Measurements from ENCODE around the gene TARS3. TPM values are rescaled to one million over a fixed set of nuclear protein-coding genes. Genes with fewer than 3 reads are reported as not detected.

TARS3 gene
- total RNA-seq, 1 donor = 8.7 TPM

DNA sequence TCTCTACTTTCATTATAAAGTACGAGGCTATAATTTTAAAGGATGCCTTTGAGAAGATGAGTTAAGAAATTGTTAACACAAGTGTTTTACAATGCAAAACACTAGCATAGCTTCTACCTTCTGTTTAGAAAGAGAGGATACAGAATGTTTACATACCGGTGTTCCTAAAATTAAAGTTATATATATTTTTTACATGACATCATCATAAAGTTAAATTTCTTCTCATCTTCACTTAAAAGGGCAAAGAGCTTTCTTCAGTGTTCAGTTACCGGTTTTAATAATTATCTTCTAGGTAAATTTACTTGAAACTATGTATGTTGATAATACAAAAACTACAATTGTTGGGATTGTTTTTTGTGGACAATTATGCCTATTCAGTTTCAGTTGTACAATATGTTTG, 39.4 kb downstream of the TARS3 start:
- H3K79me2 ChIP-seq (ENCODE audit: insufficient read depth, low read length) = no peaks in the 10 kb centered on the region
- H3K36me3 ChIP-seq (ENCODE audit: insufficient read depth, low read length) = peaks cover 4% of the 10 kb centered on the region
- no peak overlapping the region for H3K4me2 ChIP-seq (ENCODE audit: insufficient read depth, low read length)
- no peaks in the 10 kb centered on the region for H4K20me1 ChIP-seq (ENCODE audit: insufficient read depth, low read length)
- no peaks in the 10 kb centered on the region for H3K9me3 ChIP-seq (ENCODE audit: low read depth, low read length)
- peak overlapping the region; percentile 58 for H3K27ac ChIP-seq (ENCODE audit: low read depth, low read length)
- TF ChIP-seq, protein P1, sequence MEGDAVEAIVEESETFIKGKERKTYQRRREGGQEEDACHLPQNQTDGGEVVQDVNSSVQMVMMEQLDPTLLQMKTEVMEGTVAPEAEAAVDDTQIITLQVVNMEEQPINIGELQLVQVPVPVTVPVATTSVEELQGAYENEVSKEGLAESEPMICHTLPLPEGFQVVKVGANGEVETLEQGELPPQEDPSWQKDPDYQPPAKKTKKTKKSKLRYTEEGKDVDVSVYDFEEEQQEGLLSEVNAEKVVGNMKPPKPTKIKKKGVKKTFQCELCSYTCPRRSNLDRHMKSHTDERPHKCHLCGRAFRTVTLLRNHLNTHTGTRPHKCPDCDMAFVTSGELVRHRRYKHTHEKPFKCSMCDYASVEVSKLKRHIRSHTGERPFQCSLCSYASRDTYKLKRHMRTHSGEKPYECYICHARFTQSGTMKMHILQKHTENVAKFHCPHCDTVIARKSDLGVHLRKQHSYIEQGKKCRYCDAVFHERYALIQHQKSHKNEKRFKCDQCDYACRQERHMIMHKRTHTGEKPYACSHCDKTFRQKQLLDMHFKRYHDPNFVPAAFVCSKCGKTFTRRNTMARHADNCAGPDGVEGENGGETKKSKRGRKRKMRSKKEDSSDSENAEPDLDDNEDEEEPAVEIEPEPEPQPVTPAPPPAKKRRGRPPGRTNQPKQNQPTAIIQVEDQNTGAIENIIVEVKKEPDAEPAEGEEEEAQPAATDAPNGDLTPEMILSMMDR (IDR thresholded peaks at IDR 0.05; ENCODE audit: extremely low read depth, low read depth, low read length) = no peak
- H3K4me3 ChIP-seq (ENCODE audit: insufficient read depth, low read length) = no peak overlapping the region
- DNase-seq (ENCODE audit: insufficient read length, low spot score, missing footprints) = no peak
- no peaks in the 10 kb centered on the region for H3K27me3 ChIP-seq (ENCODE audit: insufficient read depth, low read length)
- no peak overlapping the region for H2AFZ ChIP-seq (ENCODE audit: low read length)
- peaks cover 4% of the 10 kb centered on the region for H3K4me1 ChIP-seq (ENCODE audit: insufficient read depth, low read length)

DNA sequence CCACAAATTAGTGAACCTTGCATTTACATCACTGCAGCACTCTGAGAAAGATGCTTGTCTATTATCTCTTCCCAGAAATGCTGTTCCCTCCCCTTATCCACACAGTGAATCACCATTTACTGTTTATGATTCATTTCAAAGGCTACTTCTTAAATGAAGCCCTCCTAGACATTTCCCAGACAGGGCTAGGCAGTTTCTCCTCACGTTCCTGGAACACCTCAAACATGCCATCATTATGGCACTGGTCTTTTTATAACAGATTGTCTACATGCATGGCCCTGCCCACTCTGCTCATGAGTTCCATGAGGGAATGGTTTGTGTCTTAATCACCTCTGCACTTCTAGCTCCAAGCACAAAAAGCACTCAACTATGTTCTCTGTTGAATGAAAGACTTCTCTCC, 39.9 kb downstream of the TARS3 start:
- Histone ChIP-seq H3K36me3 (ENCODE audit: insufficient read depth, low read length) (peaks cover 4% of the 10 kb centered on the region), H3K27ac (ENCODE audit: low read depth, low read length) (peak overlapping the region; percentile 58), H3K79me2 (ENCODE audit: insufficient read depth, low read length) (no peaks in the 10 kb centered on the region), H2AFZ (ENCODE audit: low read length) (no peak overlapping the region), H3K4me1 (ENCODE audit: insufficient read depth, low read length) (peaks cover 4% of the 10 kb centered on the region), H3K4me2 (ENCODE audit: insufficient read depth, low read length) (no peak overlapping the region), H3K9me3 (ENCODE audit: low read depth, low read length) (no peaks in the 10 kb centered on the region), H4K20me1 (ENCODE audit: insufficient read depth, low read length) (no peaks in the 10 kb centered on the region), H3K27me3 (ENCODE audit: insufficient read depth, low read length) (no peaks in the 10 kb centered on the region), H3K4me3 (ENCODE audit: insufficient read depth, low read length) (no peak overlapping the region)
- peak; percentile 30 for DNase-seq (ENCODE audit: insufficient read length, low spot score, missing footprints)
- TF ChIP-seq, protein P1 (IDR thresholded peaks at IDR 0.05; ENCODE audit: extremely low read depth, low read depth, low read length) = no peak

DNA sequence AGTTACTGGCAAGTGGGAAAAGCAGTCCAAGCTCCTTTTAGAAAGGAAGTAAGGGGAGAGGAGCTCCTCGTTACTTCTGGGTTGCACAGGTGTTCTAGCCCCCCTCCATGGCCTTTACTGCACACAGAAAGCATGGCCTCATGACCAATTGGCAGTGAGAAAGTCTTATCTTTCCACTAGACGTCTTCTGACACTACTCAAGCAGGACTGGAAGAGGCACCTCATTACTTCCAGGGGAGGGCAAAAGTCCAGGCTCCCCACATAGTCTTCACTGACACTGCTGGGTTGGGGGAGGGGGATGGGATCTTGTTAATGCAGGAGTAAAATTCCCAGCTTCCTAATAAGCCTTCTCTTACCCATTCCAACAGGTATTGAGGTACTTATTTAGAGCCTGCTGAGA, 44.5 kb downstream of the TARS3 start:
- TF ChIP-seq, protein P1 (IDR thresholded peaks at IDR 0.05; ENCODE audit: extremely low read depth, low read depth, low read length) = no peak
- H3K79me2 ChIP-seq (ENCODE audit: insufficient read depth, low read length) = no peaks in the 10 kb centered on the region
- H3K27ac ChIP-seq (ENCODE audit: low read depth, low read length) = no peak overlapping the region
- H3K4me3 ChIP-seq (ENCODE audit: insufficient read depth, low read length) = no peak overlapping the region
- no peak overlapping the region for H3K4me2 ChIP-seq (ENCODE audit: insufficient read depth, low read length)
- no peaks in the 10 kb centered on the region for H3K27me3 ChIP-seq (ENCODE audit: insufficient read depth, low read length)
- H4K20me1 ChIP-seq (ENCODE audit: insufficient read depth, low read length) = no peaks in the 10 kb centered on the region
- H3K36me3 ChIP-seq (ENCODE audit: insufficient read depth, low read length) = peaks cover 4% of the 10 kb centered on the region
- H2AFZ ChIP-seq (ENCODE audit: low read length) = no peak overlapping the region
- no peak for DNase-seq (ENCODE audit: insufficient read length, low spot score, missing footprints)
- peaks cover 23% of the 10 kb centered on the region for H3K4me1 ChIP-seq (ENCODE audit: insufficient read depth, low read length)
- H3K9me3 ChIP-seq (ENCODE audit: low read depth, low read length) = no peaks in the 10 kb centered on the region

DNA sequence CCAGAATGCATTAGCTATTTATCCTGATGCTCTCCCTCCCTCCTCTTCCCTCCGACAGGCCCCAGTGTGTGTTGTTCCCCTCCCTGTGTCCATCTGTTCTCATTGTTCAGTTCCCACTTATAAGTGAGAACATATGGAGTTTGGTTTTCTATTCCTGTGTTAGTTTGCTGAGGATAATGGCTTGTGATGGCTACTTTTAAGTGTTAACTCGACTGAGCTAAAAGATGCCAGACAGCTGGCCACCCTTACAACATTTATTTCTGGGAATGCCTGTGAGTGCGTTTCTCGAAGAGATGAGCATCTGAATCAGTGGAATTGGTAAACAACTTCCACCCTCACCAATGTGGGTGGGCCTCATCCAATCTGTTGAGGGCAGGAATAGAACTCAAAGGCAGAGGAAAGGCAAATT, 47.3 kb downstream of the TARS3 start:
- Histone ChIP-seq H3K4me2 (ENCODE audit: insufficient read depth, low read length) (no peak overlapping the region), H3K4me1 (ENCODE audit: insufficient read depth, low read length) (peaks cover 21% of the 10 kb centered on the region), H3K27ac (ENCODE audit: low read depth, low read length) (peak overlapping the region; percentile 72), H3K79me2 (ENCODE audit: insufficient read depth, low read length) (no peaks in the 10 kb centered on the region), H2AFZ (ENCODE audit: low read length) (no peak overlapping the region), H4K20me1 (ENCODE audit: insufficient read depth, low read length) (no peaks in the 10 kb centered on the region), H3K27me3 (ENCODE audit: insufficient read depth, low read length) (no peaks in the 10 kb centered on the region), H3K9me3 (ENCODE audit: low read depth, low read length) (no peaks in the 10 kb centered on the region), H3K4me3 (ENCODE audit: insufficient read depth, low read length) (no peak overlapping the region), H3K36me3 (ENCODE audit: insufficient read depth, low read length) (peaks cover 11% of the 10 kb centered on the region)
- DNase-seq (ENCODE audit: insufficient read length, low spot score, missing footprints) = no peak
- TF ChIP-seq, protein P1 (IDR thresholded peaks at IDR 0.05; ENCODE audit: extremely low read depth, low read depth, low read length) = no peak
